HCT116 (cell line): Measurements from ENCODE around the gene UNC79. TPM values are rescaled to one million over a fixed set of nuclear protein-coding genes. Genes with fewer than 3 reads are reported as not detected.

Source experiments
- ATAC-seq: fragments of 200-7000 bp; cut with Tn5 transposase; 2 replicates; pipeline ENCODE4 v1.9.1; 2020; ENCODE audit warnings: mild to moderate bottlenecking, moderate library complexity
- BruUV-seq: library from RNA; stranded (reverse); fragments of 400-500 nt; replicated peaks from 2 replicates; lab custom pipeline; 2021; lab: Mats Ljungman, UMichigan
- CTCF ChIA-PET: fragments of 300-600 bp; sonication (Branson Sonifier 250); formaldehyde crosslinking; loops from one replicate; lab custom pipeline; 2021; ENCODE audit warnings: antibody characterized with exemption; lab: Charles Lee
- POLR2A ChIA-PET: fragments of 300-600, 350-600 bp; sonication (Branson Sonifier 250); formaldehyde crosslinking; loops from one replicate; lab custom pipeline; 2021; ENCODE audit warnings: antibody characterized with exemption; lab: Charles Lee
- RAD21 ChIA-PET, 2 experiments: fragments of 300-600 bp; sonication (Branson Sonifier 250); formaldehyde crosslinking; loops; one replicate each; lab custom pipeline; 2023; ENCODE audit warnings: low total read pairs in 2 of 2; ENCODE audit not compliant: uncharacterized antibody in 2 of 2, unreplicated experiment in 2 of 2, low non-redundant PET in 1 of 2; lab: Charles Lee
- DNase-seq: peaks from one replicate; pipeline ENCODE4 v3.0.0-alpha.2; 2010; ENCODE audit warnings: low read depth, low spot score
- H2AFZ ChIP-seq: fragments of 200-600 bp; shearing (Covaris generic), sonication (generic); 2 replicates; pipeline ENCODE4 v1.6.1; 2017; ENCODE audit warnings: low read depth, mixed run types, mixed read lengths, antibody characterized with exemption, low read length; ENCODE audit not compliant: poor library complexity, severe bottlenecking
- H3K27ac ChIP-seq: 2 replicates; pipeline ENCODE4 v1.5.1; 2012; ENCODE audit warnings: low read depth, low read length
- H3K27me3 ChIP-seq: fragments of 200-600 bp; sonication (generic); 2 replicates; pipeline ENCODE4 v1.6.1; 2016; ENCODE audit warnings: mixed run types, low read length, mixed read lengths; ENCODE audit not compliant: insufficient read depth
- H3K36me3 ChIP-seq, 2 experiments: fragments of 200-500 bp in 1 of 2; fragments of 200-600 bp in 1 of 2; sonication (Bioruptor generic) in 1 of 2; sonication (generic) in 1 of 2; 2 replicates each; pipeline versions ENCODE4 v1.5.1 to v1.6.1; 2014 to 2016; ENCODE audit warnings: low read length in 2 of 2, inconsistent platforms in 1 of 2, mixed read lengths in 1 of 2, mixed run types in 1 of 2; ENCODE audit not compliant: insufficient read depth in 2 of 2, control insufficient read depth in 1 of 2
- H3K4me1 ChIP-seq, 2 experiments: fragments of 200-600 bp in 1 of 2; sonication (generic) in 1 of 2; 2 replicates each; pipeline versions ENCODE4 v1.5.1 to v1.6.1; 2012 to 2017; ENCODE audit warnings: low read length in 2 of 2, inconsistent platforms in 1 of 2, mild to moderate bottlenecking in 1 of 2, mixed read lengths in 1 of 2, mixed run types in 1 of 2, moderate library complexity in 1 of 2; ENCODE audit not compliant: insufficient read depth in 2 of 2, control insufficient read depth in 1 of 2
- H3K4me2 ChIP-seq: fragments of 200-600 bp; sonication (generic); 2 replicates; pipeline ENCODE4 v1.6.1; 2017; ENCODE audit warnings: mixed run types, low read length, mixed read lengths
- H3K4me3 ChIP-seq, 2 experiments: fragments of 200-600 bp in 1 of 2; sonication (generic) in 1 of 2; replicated peaks in 1 of 2; 2 replicates each; pipeline ENCODE4 v1.5.1; 2011 to 2016; ENCODE audit warnings: low read length in 2 of 2, control low read depth in 1 of 2, low read depth in 1 of 2, mild to moderate bottlenecking in 1 of 2, mixed read lengths in 1 of 2, mixed run types in 1 of 2
- H3K79me2 ChIP-seq: fragments of 200-600 bp; sonication (generic); 2 replicates; pipeline ENCODE4 v1.6.1; 2017; ENCODE audit warnings: mild to moderate bottlenecking, mixed run types, low read length, moderate library complexity, mixed read lengths; ENCODE audit not compliant: insufficient read depth
- H3K9ac ChIP-seq: fragments of 200-600 bp; sonication (generic); 2 replicates; pipeline ENCODE4 v1.6.1; 2016; ENCODE audit warnings: low read length, mixed read lengths
- H3K9me2 ChIP-seq: fragments of 200-600 bp; sonication (generic), shearing (Covaris generic); 2 replicates; pipeline ENCODE4 v1.6.1; 2017; ENCODE audit warnings: mixed run types, mild to moderate bottlenecking, moderate library complexity; ENCODE audit not compliant: insufficient read depth
- H3K9me3 ChIP-seq, 2 experiments: fragments of 200-500 bp in 1 of 2; fragments of 200-600 bp in 1 of 2; sonication (Bioruptor generic) in 1 of 2; sonication (generic) in 1 of 2; 2 replicates each; pipeline ENCODE4 v1.6.1; 2014 to 2017; ENCODE audit warnings: low read length in 2 of 2, mixed read lengths in 2 of 2, inconsistent platforms in 1 of 2, low read depth in 1 of 2, mild to moderate bottlenecking in 1 of 2, mixed run types in 1 of 2, moderate library complexity in 1 of 2; ENCODE audit not compliant: control insufficient read depth in 1 of 2, insufficient read depth in 1 of 2
- H4K20me1 ChIP-seq: fragments of 200-600 bp; sonication (generic), shearing (Covaris generic); 2 replicates; pipeline ENCODE4 v1.6.1; 2017; ENCODE audit warnings: mixed run types, mild to moderate bottlenecking, moderate library complexity; ENCODE audit not compliant: insufficient read depth
- CBX3 ChIP-seq: IDR thresholded peaks from 2 replicates; pipeline ENCODE4 v1.6.1; 2012; ENCODE audit warnings: low read depth
- CEBPB ChIP-seq: IDR thresholded peaks from 2 replicates; pipeline ENCODE4 v1.6.1; 2012; ENCODE audit warnings: low read depth
- EGR1 ChIP-seq: IDR thresholded peaks from 2 replicates; pipeline ENCODE4 v1.6.1; 2012; ENCODE audit warnings: low read depth
- ELF1 ChIP-seq: IDR thresholded peaks from 2 replicates; pipeline ENCODE4 v1.6.1; 2012; ENCODE audit warnings: low read depth, borderline replicate concordance
- EZH2 ChIP-seq: fragments of 200-600 bp; sonication (generic); IDR thresholded peaks from 2 replicates; pipeline ENCODE4 v1.6.1; 2017; ENCODE audit warnings: antibody characterized with exemption, mixed run types
- EZH2phosphoT487 ChIP-seq: fragments of 200-600 bp; IDR thresholded peaks from 2 replicates; pipeline ENCODE4 v1.6.1; 2018; ENCODE audit warnings: antibody characterized with exemption, borderline replicate concordance
- POLR2AphosphoS5 ChIP-seq: IDR thresholded peaks from 2 replicates; pipeline ENCODE4 v1.6.1; 2011; ENCODE audit warnings: mild to moderate bottlenecking, low read depth, low read length, moderate library complexity
- RAD21 ChIP-seq: IDR thresholded peaks from 2 replicates; pipeline ENCODE4 v1.6.1; 2012; ENCODE audit warnings: low read depth, mild to moderate bottlenecking
- SP1 ChIP-seq: IDR thresholded peaks from 2 replicates; pipeline ENCODE4 v1.6.1; 2012; ENCODE audit warnings: low read depth
- SRF ChIP-seq: IDR thresholded peaks from 2 replicates; pipeline ENCODE4 v1.6.1; 2012; ENCODE audit warnings: low read depth
- TCF7L2 ChIP-seq: IDR thresholded peaks from 2 replicates; pipeline ENCODE4 v1.7.0; 2011; ENCODE audit warnings: borderline replicate concordance, inconsistent platforms; ENCODE audit not compliant: insufficient read depth, insufficient read length; ENCODE audit errors: extremely low read depth
- YY1 ChIP-seq: IDR thresholded peaks from 2 replicates; pipeline ENCODE4 v1.6.1; 2011; ENCODE audit warnings: low read length, low read depth, moderate library complexity, mild to moderate bottlenecking; ENCODE audit not compliant: insufficient replicate concordance; ENCODE audit errors: extremely low read depth
- ZNF274 ChIP-seq: fragments of 200-500 bp; sonication (Bioruptor generic); IDR thresholded peaks from 2 replicates; pipeline ENCODE4 v1.6.1; 2014; ENCODE audit warnings: mild to moderate bottlenecking, low read depth, low read length, inconsistent platforms
- intact Hi-C: fragments of 100-400 bp; cut with micrococcal nuclease; formaldehyde crosslinking; loops from 2 replicates; pipeline ENCODE4 v1.10.0; 2022
- total RNA-seq: library from RNA; stranded (reverse); gene quantifications from one replicate; pipeline ENCODE4 v1.2.1, GENCODE V29; 2021; ENCODE audit not compliant: unreplicated experiment
- TF ChIP-seq, protein P1 (sequence below): IDR thresholded peaks from 2 replicates; pipeline ENCODE4 v1.6.1; 2011; ENCODE audit warnings: mild to moderate bottlenecking, low read length, moderate library complexity; ENCODE audit not compliant: insufficient replicate concordance; ENCODE audit errors: extremely low read depth
- TF ChIP-seq, protein P2 (sequence below): IDR thresholded peaks from 2 replicates; pipeline ENCODE4 v1.6.1; 2012
- TF ChIP-seq, protein P3 (sequence below), 3 experiments: fragments of 200-600 bp in 1 of 3; sonication (generic) in 1 of 3; IDR thresholded peaks in 2 of 3; conservative IDR thresholded peaks in 1 of 3; 2 replicates each; pipeline ENCODE4 v1.5.1; 2012 to 2017; ENCODE audit warnings: low read depth in 2 of 3, low read length in 2 of 3, antibody characterized with exemption in 1 of 3, borderline replicate concordance in 1 of 3, control low read depth in 1 of 3, mild to moderate bottlenecking in 1 of 3, mixed read lengths in 1 of 3, mixed run types in 1 of 3, moderate library complexity in 1 of 3; ENCODE audit not compliant: insufficient read depth in 1 of 3
- TF ChIP-seq, protein P4 (sequence below): IDR thresholded peaks from 2 replicates; pipeline ENCODE4 v1.6.1; 2012; ENCODE audit warnings: low read depth

The UNC79 gene
- total RNA-seq, 1 experiment from 2014 or later: 0.10 TPM

DNA sequence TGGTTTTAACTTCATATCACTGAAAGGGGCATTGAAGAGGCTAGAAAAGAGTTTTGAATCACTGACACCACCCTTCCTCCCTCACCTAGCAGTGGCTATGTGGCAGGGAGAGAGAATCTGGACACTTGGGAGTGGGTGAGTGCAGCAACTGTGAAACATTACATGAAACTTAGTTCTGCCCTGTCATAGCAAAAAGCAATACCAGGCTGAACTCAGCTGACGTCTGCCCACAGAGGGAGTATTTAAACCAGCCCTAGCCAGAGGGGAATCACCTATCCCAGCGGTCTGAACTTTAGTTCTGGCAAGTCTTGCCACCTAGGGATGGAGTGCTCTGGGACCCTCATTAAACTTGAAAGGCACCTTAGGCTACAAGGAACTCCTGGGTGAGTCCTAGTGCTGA is 20.7 kb upstream of the UNC79 start:
- Histone ChIP-seq H3K36me3 (no peaks in the 10 kb centered on the region), H3K27ac (no peak overlapping the region), H4K20me1 (no peaks in the 10 kb centered on the region), H3K4me3 (no peak overlapping the region), H3K27me3 (no peaks in the 10 kb centered on the region), H3K4me1 (no peaks in the 10 kb centered on the region), H3K9me2 (no peaks in the 10 kb centered on the region), H3K9me3 (no peaks in the 10 kb centered on the region), H3K9ac (no peak overlapping the region), H2AFZ (no peak overlapping the region), H3K79me2 (no peaks in the 10 kb centered on the region), H3K4me2 (no peak overlapping the region)
- no peak for ATAC-seq
- no peak for DNase-seq
- intact Hi-C loops: no loop called here
- CTCF ChIA-PET: no interaction called here
- RAD21 ChIA-PET: no interaction called here
- BruUV-seq: no TSS peak
- POLR2A ChIA-PET: no interaction called here
- TF ChIP-seq, protein P1, sequence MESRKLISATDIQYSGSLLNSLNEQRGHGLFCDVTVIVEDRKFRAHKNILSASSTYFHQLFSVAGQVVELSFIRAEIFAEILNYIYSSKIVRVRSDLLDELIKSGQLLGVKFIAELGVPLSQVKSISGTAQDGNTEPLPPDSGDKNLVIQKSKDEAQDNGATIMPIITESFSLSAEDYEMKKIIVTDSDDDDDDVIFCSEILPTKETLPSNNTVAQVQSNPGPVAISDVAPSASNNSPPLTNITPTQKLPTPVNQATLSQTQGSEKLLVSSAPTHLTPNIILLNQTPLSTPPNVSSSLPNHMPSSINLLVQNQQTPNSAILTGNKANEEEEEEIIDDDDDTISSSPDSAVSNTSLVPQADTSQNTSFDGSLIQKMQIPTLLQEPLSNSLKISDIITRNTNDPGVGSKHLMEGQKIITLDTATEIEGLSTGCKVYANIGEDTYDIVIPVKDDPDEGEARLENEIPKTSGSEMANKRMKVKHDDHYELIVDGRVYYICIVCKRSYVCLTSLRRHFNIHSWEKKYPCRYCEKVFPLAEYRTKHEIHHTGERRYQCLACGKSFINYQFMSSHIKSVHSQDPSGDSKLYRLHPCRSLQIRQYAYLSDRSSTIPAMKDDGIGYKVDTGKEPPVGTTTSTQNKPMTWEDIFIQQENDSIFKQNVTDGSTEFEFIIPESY: no peak
- no peak for TF ChIP-seq ZNF274
- no peak for TF ChIP-seq SRF
- no peak for TF ChIP-seq CBX3
- TF ChIP-seq CEBPB: no peak
- TF ChIP-seq YY1: no peak
- TF ChIP-seq, protein P2, sequence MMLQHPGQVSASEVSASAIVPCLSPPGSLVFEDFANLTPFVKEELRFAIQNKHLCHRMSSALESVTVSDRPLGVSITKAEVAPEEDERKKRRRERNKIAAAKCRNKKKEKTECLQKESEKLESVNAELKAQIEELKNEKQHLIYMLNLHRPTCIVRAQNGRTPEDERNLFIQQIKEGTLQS: no peak
- no peak for TF ChIP-seq EZH2
- TF ChIP-seq, protein P3, sequence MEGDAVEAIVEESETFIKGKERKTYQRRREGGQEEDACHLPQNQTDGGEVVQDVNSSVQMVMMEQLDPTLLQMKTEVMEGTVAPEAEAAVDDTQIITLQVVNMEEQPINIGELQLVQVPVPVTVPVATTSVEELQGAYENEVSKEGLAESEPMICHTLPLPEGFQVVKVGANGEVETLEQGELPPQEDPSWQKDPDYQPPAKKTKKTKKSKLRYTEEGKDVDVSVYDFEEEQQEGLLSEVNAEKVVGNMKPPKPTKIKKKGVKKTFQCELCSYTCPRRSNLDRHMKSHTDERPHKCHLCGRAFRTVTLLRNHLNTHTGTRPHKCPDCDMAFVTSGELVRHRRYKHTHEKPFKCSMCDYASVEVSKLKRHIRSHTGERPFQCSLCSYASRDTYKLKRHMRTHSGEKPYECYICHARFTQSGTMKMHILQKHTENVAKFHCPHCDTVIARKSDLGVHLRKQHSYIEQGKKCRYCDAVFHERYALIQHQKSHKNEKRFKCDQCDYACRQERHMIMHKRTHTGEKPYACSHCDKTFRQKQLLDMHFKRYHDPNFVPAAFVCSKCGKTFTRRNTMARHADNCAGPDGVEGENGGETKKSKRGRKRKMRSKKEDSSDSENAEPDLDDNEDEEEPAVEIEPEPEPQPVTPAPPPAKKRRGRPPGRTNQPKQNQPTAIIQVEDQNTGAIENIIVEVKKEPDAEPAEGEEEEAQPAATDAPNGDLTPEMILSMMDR (IDR thresholded peaks at IDR 0.05 in 2 of 3, conservative IDR thresholded peaks at IDR 0.05 in 1 of 3; ENCODE audit: borderline replicate concordance in 1 of 3, insufficient read depth in 1 of 3, low read depth in 2 of 3, low read length in 2 of 3): no peak
- TF ChIP-seq, protein P4, sequence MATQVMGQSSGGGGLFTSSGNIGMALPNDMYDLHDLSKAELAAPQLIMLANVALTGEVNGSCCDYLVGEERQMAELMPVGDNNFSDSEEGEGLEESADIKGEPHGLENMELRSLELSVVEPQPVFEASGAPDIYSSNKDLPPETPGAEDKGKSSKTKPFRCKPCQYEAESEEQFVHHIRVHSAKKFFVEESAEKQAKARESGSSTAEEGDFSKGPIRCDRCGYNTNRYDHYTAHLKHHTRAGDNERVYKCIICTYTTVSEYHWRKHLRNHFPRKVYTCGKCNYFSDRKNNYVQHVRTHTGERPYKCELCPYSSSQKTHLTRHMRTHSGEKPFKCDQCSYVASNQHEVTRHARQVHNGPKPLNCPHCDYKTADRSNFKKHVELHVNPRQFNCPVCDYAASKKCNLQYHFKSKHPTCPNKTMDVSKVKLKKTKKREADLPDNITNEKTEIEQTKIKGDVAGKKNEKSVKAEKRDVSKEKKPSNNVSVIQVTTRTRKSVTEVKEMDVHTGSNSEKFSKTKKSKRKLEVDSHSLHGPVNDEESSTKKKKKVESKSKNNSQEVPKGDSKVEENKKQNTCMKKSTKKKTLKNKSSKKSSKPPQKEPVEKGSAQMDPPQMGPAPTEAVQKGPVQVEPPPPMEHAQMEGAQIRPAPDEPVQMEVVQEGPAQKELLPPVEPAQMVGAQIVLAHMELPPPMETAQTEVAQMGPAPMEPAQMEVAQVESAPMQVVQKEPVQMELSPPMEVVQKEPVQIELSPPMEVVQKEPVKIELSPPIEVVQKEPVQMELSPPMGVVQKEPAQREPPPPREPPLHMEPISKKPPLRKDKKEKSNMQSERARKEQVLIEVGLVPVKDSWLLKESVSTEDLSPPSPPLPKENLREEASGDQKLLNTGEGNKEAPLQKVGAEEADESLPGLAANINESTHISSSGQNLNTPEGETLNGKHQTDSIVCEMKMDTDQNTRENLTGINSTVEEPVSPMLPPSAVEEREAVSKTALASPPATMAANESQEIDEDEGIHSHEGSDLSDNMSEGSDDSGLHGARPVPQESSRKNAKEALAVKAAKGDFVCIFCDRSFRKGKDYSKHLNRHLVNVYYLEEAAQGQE: no peak
- no peak for TF ChIP-seq ELF1
- TF ChIP-seq RAD21: no peak
- TF ChIP-seq POLR2AphosphoS5: no peak
- TF ChIP-seq SP1: no peak
- TF ChIP-seq EGR1: no peak
- TF ChIP-seq TCF7L2: no peak
- no peak for TF ChIP-seq EZH2phosphoT487
